NB4 (cell line): ENCODE results near the gene CABLES2.

Experiments used
- DNase-seq: peaks from one replicate; pipeline ENCODE4 v3.0.0; 2010; ENCODE audit warnings: low read depth
- H3K4me3 ChIP-seq: one replicate; pipeline ENCODE4 v1.5.1; 2011; ENCODE audit warnings: mild to moderate bottlenecking, low read depth, low read length, moderate library complexity
- CTCF ChIP-seq: IDR thresholded peaks from one replicate; pipeline ENCODE4 v1.5.1; 2012; ENCODE audit warnings: low read depth, low read length
- MAX ChIP-seq: IDR thresholded peaks from 2 replicates; pipeline ENCODE4 v1.6.1; 2011; ENCODE audit warnings: low read depth, low read length
- MYC ChIP-seq: IDR thresholded peaks from 2 replicates; pipeline ENCODE4 v1.6.1; 2011; ENCODE audit warnings: low read depth, low read length
- POLR2A ChIP-seq: IDR thresholded peaks from 2 replicates; pipeline ENCODE4 v1.6.1; 2011; ENCODE audit warnings: mild to moderate bottlenecking; ENCODE audit not compliant: insufficient read length; ENCODE audit errors: extremely low read depth

CABLES2 gene

GRCh38 chr20:62430866-62431447 is 23.9 kb upstream of the CABLES2 start:
- TF ChIP-seq CTCF (no peak), MYC (no peak)
- no peak overlapping the region for H3K4me3 ChIP-seq
- no peak for DNase-seq

GRCh38 chr20:62430311-62430853 is 23.3 kb upstream of the CABLES2 start:
- no peak for TF ChIP-seq MAX
- TF ChIP-seq CTCF: no peak
- no peak for TF ChIP-seq POLR2A
- no peak for DNase-seq
- no peak overlapping the region for H3K4me3 ChIP-seq

GRCh38 chr20:62429455-62430310 is 22.6 kb upstream of the CABLES2 start:
- no peak overlapping the region for H3K4me3 ChIP-seq
- DNase-seq: no peak
- TF ChIP-seq MYC: no peak
- TF ChIP-seq CTCF: no peak
- no peak for TF ChIP-seq MAX
- TF ChIP-seq POLR2A: no peak

- DNase-seq: no peak
- TF ChIP-seq POLR2A: no peak
- no peak for TF ChIP-seq MAX
- TF ChIP-seq MYC: no peak
- no peak for TF ChIP-seq CTCF
- no peak overlapping the region for H3K4me3 ChIP-seq
These were observed 21.6 kb upstream of the CABLES2 start for GRCh38 chr20:62428396-62429295.

- TF ChIP-seq MYC (no peak), MAX (no peak), POLR2A (no peak), CTCF (no peak)
- no peak for DNase-seq
- H3K4me3 ChIP-seq: no peak overlapping the region
These were observed 20.9 kb upstream of the CABLES2 start for GRCh38 chr20:62428002-62428372.
